ENCODE data around the gene ASTE1.
"Not testable (repeated sequence)": the region's sequence is repeated elsewhere in the genome, so short reads cannot be mapped to it uniquely, and the experiment has no call there.

Gene ASTE1

GRCh38 chr3:131009698-131010097 lies 16.9 kb downstream of the ASTE1 start:
- DNase-seq (ENCODE audit: low read depth in 2 of 2): no peak

- DNase-seq (ENCODE audit: low read depth in 2 of 2): no peak
Measured at GRCh38 chr3:131008326-131008725, 18.3 kb downstream of the ASTE1 start.

- no peak for DNase-seq (ENCODE audit: low read depth in 2 of 2)
Measured at GRCh38 chr3:131007782-131008181, 18.8 kb downstream of the ASTE1 start.

- no peak for DNase-seq (ENCODE audit: low read depth in 2 of 2)
Measured at GRCh38 chr3:131007256-131007655, 19.4 kb downstream of the ASTE1 start.

GRCh38 chr3:131004603-131005002 lies 22.0 kb downstream of the ASTE1 start:
- no peak for DNase-seq (ENCODE audit: low read depth in 2 of 2)

- DNase-seq (ENCODE audit: low read depth in 2 of 2): no peak
Measured at GRCh38 chr3:131001071-131001470, 25.6 kb downstream of the ASTE1 start.

- no peak for DNase-seq (ENCODE audit: low read depth in 2 of 2)
Measured at GRCh38 chr3:130997289-130997688, 29.3 kb downstream of the ASTE1 start.

- no peak for DNase-seq (ENCODE audit: low read depth in 2 of 2)
Measured at GRCh38 chr3:130992344-130992743, 34.3 kb downstream of the ASTE1 start.

GRCh38 chr3:130991126-130991525 lies 35.5 kb downstream of the ASTE1 start:
- DNase-seq (ENCODE audit: low read depth in 2 of 2): no peak

GRCh38 chr3:130990282-130990681 lies 36.3 kb downstream of the ASTE1 start:
- no peak for DNase-seq (ENCODE audit: low read depth in 2 of 2)

GRCh38 chr3:130981469-130981868 lies 45.2 kb downstream of the ASTE1 start:
- no peak for DNase-seq (ENCODE audit: low read depth in 2 of 2)

- DNase-seq (ENCODE audit: low read depth in 2 of 2): no peak
Measured at GRCh38 chr3:130979117-130979516, 47.5 kb downstream of the ASTE1 start.

GRCh38 chr3:130976706-130977105 lies 49.9 kb downstream of the ASTE1 start:
- no peak for DNase-seq (ENCODE audit: low read depth in 2 of 2)

- DNase-seq (ENCODE audit: low read depth in 2 of 2): no peak
Measured at GRCh38 chr3:130975251-130975650, 51.4 kb downstream of the ASTE1 start.

- no peak for DNase-seq (ENCODE audit: low read depth in 2 of 2)
Measured at GRCh38 chr3:130974201-130974600, 52.4 kb downstream of the ASTE1 start.

- DNase-seq (ENCODE audit: low read depth in 2 of 2): no peak
Measured at GRCh38 chr3:130973406-130973805, 53.2 kb downstream of the ASTE1 start.

- not testable (repeated sequence) for DNase-seq (ENCODE audit: low read depth in 2 of 2)
Measured at GRCh38 chr3:130972592-130972991, 54.0 kb downstream of the ASTE1 start.

GRCh38 chr3:130971208-130971607 lies 55.4 kb downstream of the ASTE1 start:
- no peak for DNase-seq (ENCODE audit: low read depth in 2 of 2)

- no peak for DNase-seq (ENCODE audit: low read depth in 2 of 2)
Measured at GRCh38 chr3:130969621-130970020, 57.0 kb downstream of the ASTE1 start.

- DNase-seq (ENCODE audit: low read depth in 2 of 2): no peak
Measured at GRCh38 chr3:130968221-130968620, 58.4 kb downstream of the ASTE1 start.

- DNase-seq (ENCODE audit: low read depth in 2 of 2): no peak
Measured at GRCh38 chr3:130967281-130967680, 59.3 kb downstream of the ASTE1 start.

GRCh38 chr3:130963878-130964277 lies 62.7 kb downstream of the ASTE1 start:
- no peak for DNase-seq (ENCODE audit: low read depth in 2 of 2)
